Activated CD8-positive, alpha-beta T cell treated with anti-CD3 and anti-CD28 coated beads for 36 hours (primary cell): ENCODE measurements around the gene POU2F1. TPM values are rescaled to one million over a fixed set of nuclear protein-coding genes. Genes with fewer than 3 reads are reported as not detected.

Experiments
- ATAC-seq: fragments of 200-7000 bp; cut with Tn5 transposase; one replicate; pipeline ENCODE4 v1.10.0; 2021; ENCODE audit warnings: mild to moderate bottlenecking, moderate library complexity
- CTCF ChIA-PET: fragments of 350-600 bp; sonication (Branson Sonifier 250); formaldehyde crosslinking; loops from one replicate; lab custom pipeline; 2021; ENCODE audit warnings: antibody characterized with exemption; lab: Charles Lee
- POLR2A ChIA-PET: fragments of 350-600 bp; sonication (Branson Sonifier 250); formaldehyde crosslinking; loops from one replicate; lab custom pipeline; 2021; ENCODE audit warnings: antibody characterized with exemption; lab: Charles Lee
- DNase-seq: peaks from one replicate; pipeline ENCODE4 v3.0.0-alpha.2; 2020
- H3K27ac Mint-ChIP-seq: one replicate; pipeline ENCODE4 v1.8.0; 2021; ENCODE audit warnings: mild to moderate bottlenecking, mixed read lengths
- H3K27me3 Mint-ChIP-seq: one replicate; pipeline ENCODE4 v1.8.0; 2021; ENCODE audit warnings: mixed read lengths
- H3K36me3 Mint-ChIP-seq: one replicate; pipeline ENCODE4 v1.8.0; 2021; ENCODE audit warnings: low read depth, mixed read lengths
- H3K4me1 Mint-ChIP-seq: one replicate; pipeline ENCODE4 v1.8.0; 2021; ENCODE audit warnings: low read depth, mixed read lengths
- H3K4me3 Mint-ChIP-seq: one replicate; pipeline ENCODE4 v1.8.0; 2021; ENCODE audit warnings: mild to moderate bottlenecking, moderate library complexity, mixed read lengths
- H3K9me3 Mint-ChIP-seq: one replicate; pipeline ENCODE4 v1.8.0; 2021; ENCODE audit warnings: mixed read lengths
- intact Hi-C: fragments of 100-400 bp; cut with micrococcal nuclease; formaldehyde crosslinking; loops from one replicate; pipeline ENCODE4 v1.10.0; 2022
- total RNA-seq, 2 experiments: library from RNA; stranded (reverse); gene quantifications; one replicate each; pipeline ENCODE4 v1.2.3, GENCODE V29; 2021
- TF ChIP-seq, protein P1 (sequence below): fragments of 200-600 bp; IDR thresholded peaks from one replicate; pipeline ENCODE4 v1.8.0; 2022; ENCODE audit warnings: antibody characterized with exemption, mild to moderate bottlenecking

POU2F1 gene
- total RNA-seq, 2 experiments from 2014 or later: 23.6 to 24.2 TPM

DNA sequence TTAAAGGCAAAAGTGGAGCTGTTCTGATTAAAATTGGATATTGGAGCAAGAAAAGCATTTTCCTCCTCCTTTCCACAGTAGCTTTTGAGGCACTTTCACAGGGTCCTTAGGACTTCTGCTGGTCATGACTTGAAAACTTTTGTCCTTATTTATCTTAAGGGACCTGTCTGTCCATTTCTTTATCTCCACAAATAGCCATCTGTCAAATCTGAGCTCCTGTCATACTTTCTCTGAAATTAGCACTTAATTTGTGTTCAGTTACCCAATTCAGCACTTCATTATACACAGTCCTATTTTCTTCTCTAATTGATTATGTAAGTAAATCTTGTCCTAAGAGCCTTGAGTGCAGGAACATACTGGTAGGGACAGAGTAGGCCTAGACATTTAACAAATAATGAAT, 9.8 kb downstream of the POU2F1 start:
- ATAC-seq (no peak), DNase-seq (no peak)
- no peak overlapping the region for H3K27ac Mint-ChIP-seq
- TF ChIP-seq, protein P1, sequence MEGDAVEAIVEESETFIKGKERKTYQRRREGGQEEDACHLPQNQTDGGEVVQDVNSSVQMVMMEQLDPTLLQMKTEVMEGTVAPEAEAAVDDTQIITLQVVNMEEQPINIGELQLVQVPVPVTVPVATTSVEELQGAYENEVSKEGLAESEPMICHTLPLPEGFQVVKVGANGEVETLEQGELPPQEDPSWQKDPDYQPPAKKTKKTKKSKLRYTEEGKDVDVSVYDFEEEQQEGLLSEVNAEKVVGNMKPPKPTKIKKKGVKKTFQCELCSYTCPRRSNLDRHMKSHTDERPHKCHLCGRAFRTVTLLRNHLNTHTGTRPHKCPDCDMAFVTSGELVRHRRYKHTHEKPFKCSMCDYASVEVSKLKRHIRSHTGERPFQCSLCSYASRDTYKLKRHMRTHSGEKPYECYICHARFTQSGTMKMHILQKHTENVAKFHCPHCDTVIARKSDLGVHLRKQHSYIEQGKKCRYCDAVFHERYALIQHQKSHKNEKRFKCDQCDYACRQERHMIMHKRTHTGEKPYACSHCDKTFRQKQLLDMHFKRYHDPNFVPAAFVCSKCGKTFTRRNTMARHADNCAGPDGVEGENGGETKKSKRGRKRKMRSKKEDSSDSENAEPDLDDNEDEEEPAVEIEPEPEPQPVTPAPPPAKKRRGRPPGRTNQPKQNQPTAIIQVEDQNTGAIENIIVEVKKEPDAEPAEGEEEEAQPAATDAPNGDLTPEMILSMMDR: no peak
- H3K4me1 Mint-ChIP-seq: peaks cover 54% of the 10 kb centered on the region
- intact Hi-C loops: no loop called here
- H3K9me3 Mint-ChIP-seq: no peaks in the 10 kb centered on the region
- no peaks in the 10 kb centered on the region for H3K27me3 Mint-ChIP-seq
- POLR2A ChIA-PET: no interaction called here
- no peaks in the 10 kb centered on the region for H3K36me3 Mint-ChIP-seq
- H3K4me3 Mint-ChIP-seq: no peak overlapping the region
- CTCF ChIA-PET: interaction anchor here (0.8 to 1.7 kb wide), 2 partner anchors 304 to 320 kb away, joined by 4 to 5 read pairs; no protein-coding TSS in a partner anchor

DNA sequence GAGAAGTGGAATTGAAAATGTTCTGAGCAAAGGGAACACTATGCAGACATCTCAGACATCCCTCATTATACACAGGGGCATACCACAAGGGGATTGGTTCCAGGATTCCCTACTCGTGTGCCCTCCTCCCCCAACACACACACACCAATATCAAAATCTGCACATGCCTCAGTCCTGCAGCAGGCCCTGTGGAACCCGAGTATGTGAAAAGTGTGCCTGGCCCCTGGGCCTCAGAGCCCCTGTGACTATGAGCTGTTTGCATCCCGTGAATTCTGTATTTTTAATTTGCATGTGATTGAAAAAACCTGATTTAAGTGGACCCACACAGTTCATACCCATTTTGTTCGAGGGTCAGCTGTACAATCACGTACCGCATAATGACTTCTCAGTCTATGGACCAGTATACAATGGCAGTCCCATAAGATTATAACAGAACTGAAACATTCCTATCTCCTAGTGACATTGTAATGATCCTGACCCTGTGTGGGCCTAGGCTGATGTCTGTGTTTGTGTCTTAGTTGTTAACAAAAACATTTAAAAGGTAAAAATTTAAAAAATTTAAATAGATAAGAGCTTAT, 11.3 kb downstream of the POU2F1 start:
- DNase-seq (no peak), ATAC-seq (no peak)
- Mint-ChIP-seq H3K36me3 (no peaks in the 10 kb centered on the region), H3K27me3 (no peaks in the 10 kb centered on the region), H3K9me3 (no peaks in the 10 kb centered on the region), H3K4me3 (no peak overlapping the region), H3K4me1 (peaks cover 46% of the 10 kb centered on the region), H3K27ac (no peak overlapping the region)
- TF ChIP-seq, protein P1: no peak
- POLR2A ChIA-PET: interaction anchor here (1.3 kb wide), 2 partner anchors 10 to 12 kb away, joined by 4 read pairs; partner anchors contain the start of gene POU2F1
- CTCF ChIA-PET: interaction anchor here (0.7 to 2.2 kb wide), 8 partner anchors 9 to 308 kb away, joined by 3 to 8 read pairs (median 4); no protein-coding TSS in a partner anchor
- intact Hi-C loops: no loop called here

DNA sequence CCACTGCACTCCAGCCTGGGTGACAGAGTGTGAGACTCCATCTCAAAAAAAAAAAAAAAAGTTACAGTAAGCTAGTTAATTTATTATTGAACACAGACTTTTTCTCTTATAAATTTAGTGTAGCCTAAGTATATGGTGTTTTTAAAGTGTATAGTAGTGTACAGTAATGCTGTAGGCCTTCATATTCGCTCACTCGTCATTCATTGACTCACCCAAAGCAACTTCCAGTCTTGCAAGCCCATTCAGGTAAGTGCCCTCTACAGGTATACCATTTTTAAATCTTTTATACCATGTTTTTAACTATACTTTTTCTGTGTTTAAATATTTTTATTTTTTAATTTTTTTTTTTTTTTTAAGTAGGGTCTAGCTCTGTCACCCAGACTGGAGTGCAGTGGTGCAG, 12.1 kb downstream of the POU2F1 start:
- Mint-ChIP-seq H3K4me1 (peaks cover 48% of the 10 kb centered on the region), H3K27me3 (no peaks in the 10 kb centered on the region), H3K36me3 (no peaks in the 10 kb centered on the region), H3K4me3 (no peak overlapping the region), H3K9me3 (no peaks in the 10 kb centered on the region), H3K27ac (no peak overlapping the region)
- TF ChIP-seq, protein P1: no peak
- POLR2A ChIA-PET: interaction anchor here (0.7 to 1.3 kb wide), 2 partner anchors 11 to 268 kb away, joined by 3 to 4 read pairs; no protein-coding TSS in a partner anchor
- ATAC-seq (no peak), DNase-seq (no peak)
- intact Hi-C loops: no loop called here
- CTCF ChIA-PET: interaction anchor here (0.7 to 2.2 kb wide), 7 partner anchors 9 to 307 kb away, joined by 3 to 8 read pairs (median 3); no protein-coding TSS in a partner anchor

DNA sequence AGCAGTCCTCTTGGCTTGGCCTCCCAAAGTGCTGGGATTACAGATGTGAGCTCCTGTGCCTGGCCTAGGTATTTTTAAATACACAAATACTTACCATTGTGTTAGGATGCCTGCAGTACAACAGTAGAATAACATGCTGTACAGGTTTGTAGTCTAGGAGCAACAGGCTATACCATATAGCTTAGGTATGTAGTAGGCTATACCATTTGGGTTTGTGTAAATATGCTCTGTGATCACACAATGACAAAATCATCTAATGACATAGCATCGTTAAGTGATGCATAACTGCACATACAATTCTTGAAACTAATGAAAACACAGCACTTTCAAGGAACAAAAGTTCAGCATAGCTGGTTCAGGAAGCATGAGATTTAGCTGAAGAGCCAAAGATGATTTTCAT, 12.7 kb downstream of the POU2F1 start:
- Mint-ChIP-seq H3K27ac (no peak overlapping the region), H3K4me3 (no peak overlapping the region), H3K27me3 (no peaks in the 10 kb centered on the region), H3K36me3 (no peaks in the 10 kb centered on the region), H3K9me3 (no peaks in the 10 kb centered on the region), H3K4me1 (peaks cover 45% of the 10 kb centered on the region)
- CTCF ChIA-PET: interaction anchor here (0.8 to 2.2 kb wide), 4 partner anchors 14 to 307 kb away, joined by 3 to 8 read pairs (median 4); no protein-coding TSS in a partner anchor
- no peak for DNase-seq
- TF ChIP-seq, protein P1: no peak
- intact Hi-C loops: no loop called here
- no peak for ATAC-seq
- POLR2A ChIA-PET: interaction anchor here (0.7 to 1.3 kb wide), 2 partner anchors 12 to 267 kb away, joined by 3 to 4 read pairs; no protein-coding TSS in a partner anchor

DNA sequence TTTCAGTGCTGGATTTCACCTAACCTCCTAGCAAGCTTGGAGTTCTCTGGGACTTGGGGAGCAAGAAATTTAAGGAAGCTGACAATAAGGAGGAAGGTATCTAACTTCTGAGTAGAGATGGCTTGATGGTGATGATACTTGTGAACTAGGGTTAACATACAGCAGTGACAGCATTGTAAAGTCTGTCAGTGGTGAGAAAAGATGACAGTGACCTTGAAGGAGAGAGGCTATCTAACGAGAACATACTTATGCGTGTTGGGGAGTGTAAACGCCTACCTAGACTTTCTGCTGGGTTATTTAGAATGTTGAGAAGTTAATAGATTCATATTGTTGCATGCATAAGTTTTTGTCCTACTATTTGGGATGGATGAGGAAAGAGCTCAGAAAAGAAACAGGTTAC, 16.3 kb downstream of the POU2F1 start:
- DNase-seq (no peak), ATAC-seq (no peak)
- no peaks in the 10 kb centered on the region for H3K9me3 Mint-ChIP-seq
- no peaks in the 10 kb centered on the region for H3K27me3 Mint-ChIP-seq
- peaks cover 22% of the 10 kb centered on the region for H3K4me1 Mint-ChIP-seq
- ChIA-PET POLR2A (no interaction called here), CTCF (interaction anchor here (1.1 kb wide), 1 partner anchor 178 kb away, joined by 4 read pairs; no protein-coding TSS in a partner anchor)
- H3K4me3 Mint-ChIP-seq: no peak overlapping the region
- TF ChIP-seq, protein P1: no peak
- H3K36me3 Mint-ChIP-seq: no peaks in the 10 kb centered on the region
- intact Hi-C loops: no loop called here
- H3K27ac Mint-ChIP-seq: no peak overlapping the region
